ENCODE data around the gene DRAP1.

Gene DRAP1

DNA sequence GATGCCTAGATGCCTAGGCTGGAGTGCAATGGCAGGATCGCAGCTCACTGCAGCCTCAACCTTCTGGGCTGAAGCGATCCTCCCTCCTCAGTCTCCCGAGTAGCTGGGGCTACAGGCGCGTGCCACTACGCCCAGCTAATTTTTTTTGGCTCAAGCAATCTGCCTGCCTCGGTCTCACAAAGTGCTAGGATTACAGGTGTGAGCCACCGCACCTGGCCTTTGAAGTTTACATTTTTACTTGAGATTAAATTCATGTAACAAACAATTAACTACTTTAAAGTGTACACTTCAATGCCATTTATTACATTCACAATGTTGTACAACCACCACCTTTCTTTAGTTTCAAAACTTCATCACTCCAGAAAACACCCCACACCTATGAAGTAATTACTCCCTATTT, 15.5 kb upstream of the DRAP1 start:
- no peak for DNase-seq (ENCODE audit: low read depth)

- no peak for DNase-seq (ENCODE audit: low read depth)
These were observed 12.6 kb upstream of the DRAP1 start for GRCh38 chr11:65906602-65907001.

- DNase-seq (ENCODE audit: low read depth): no peak
These were observed 11.3 kb upstream of the DRAP1 start for GRCh38 chr11:65907878-65908277.

DNA sequence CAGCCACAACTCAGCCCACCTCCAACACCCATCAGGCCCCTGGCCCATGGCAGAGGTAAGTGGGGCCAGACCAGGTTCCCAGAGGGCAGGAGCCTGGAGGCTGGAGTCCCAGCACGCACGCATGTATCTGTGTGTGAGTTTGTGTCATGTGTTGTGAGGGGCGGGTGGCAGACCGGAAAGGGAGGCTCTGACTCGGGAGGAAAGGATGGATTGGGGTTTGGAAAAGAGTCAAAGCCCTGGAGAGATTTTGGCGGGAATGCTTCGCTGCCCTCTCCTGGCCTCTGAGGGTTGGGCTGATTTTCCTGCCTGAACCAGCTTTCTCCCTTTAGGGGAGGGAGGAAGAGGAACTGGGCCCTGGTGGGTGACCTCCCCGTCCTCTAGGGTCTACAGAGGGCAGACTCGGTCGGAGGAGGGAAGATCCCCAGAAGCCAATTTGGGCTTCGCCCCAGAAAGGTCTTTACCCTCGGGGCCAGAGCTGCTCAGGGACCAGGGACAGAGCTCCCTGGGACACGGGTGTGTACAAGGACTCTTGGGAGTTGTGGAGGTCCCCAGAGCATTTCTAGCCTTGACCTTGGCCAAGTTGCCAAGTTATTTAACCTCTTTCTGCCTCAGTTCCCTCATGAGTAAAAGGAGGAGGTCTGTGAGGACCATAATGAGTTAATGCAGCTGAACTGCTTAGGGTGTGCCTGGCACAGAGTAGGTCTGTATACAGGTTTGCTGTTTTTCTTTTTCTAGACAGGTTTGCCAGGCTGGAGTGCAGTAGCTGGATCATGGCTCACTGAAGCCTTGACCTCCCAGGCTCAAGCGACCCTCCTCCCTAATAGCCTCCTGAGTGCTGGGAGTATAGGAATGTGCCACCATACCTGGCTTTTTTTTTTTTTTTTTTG, 7.3 kb upstream of the DRAP1 start:
- no peak for DNase-seq (ENCODE audit: low read depth)

DNA sequence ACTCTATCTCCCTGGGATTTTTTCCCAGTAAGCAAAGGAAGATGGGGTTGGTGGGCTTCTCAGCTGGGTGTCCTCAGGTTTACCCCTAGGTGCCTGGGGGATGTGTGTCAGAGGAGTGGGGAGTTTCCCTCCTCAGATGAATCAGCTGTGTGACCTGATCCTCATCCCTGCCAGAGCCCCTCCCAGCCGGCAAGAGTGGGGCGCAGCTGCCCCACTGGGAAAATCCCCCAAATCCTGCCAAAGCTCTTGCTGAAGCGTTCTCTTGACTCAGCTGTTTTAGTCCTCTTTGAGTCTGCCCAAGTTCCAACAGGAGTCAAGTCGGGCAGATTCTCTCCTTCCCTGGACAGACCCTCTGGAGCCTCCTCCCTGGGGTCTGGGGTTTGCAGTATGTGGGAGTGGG, 6.4 kb upstream of the DRAP1 start:
- no peak for DNase-seq (ENCODE audit: low read depth)

- DNase-seq (ENCODE audit: low read depth): no peak
These were observed 4.0 kb upstream of the DRAP1 start for GRCh38 chr11:65915101-65915820.

DNA sequence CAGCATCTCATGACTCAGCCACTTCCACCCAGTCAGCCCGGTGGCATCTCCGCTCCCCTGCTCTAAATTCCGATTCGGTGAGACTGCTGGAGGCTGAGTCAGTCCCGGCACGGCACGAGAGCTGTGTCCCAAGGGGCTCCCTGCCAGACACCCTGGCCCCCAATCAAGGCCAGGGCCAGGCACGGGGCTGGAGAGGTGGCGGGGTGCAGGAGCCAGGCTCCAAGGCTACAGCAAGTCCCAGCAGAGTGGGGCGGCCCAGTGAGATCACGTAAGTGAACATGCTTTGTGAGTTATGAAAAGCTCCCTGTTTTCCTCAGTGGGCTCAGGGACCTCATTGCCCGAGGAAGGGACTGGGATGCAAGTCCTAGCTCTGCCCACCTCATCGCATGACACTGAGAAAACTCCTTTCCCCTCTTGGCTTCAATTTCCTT, 3.4 kb upstream of the DRAP1 start:
- DNase-seq (ENCODE audit: low read depth): no peak

DNA sequence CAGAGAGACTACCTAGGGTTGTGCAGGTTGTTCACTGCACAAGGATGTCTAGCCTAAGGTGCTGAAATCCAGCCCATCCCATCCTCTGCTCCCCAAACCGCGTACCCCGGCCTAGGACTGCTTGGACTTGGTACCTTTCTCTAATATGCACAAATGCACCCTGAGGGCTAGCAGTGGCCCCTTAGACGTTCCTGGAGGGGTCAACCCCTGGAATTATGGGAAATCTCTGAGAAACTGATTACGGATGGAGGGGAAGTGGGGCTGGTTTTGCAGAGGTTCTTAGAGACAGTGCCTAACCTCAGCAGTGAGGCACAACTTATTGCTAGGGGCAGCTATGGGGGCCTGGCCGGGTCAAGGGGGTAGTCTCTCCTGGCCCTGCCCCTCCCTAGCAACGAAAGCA, 2.8 kb upstream of the DRAP1 start:
- DNase-seq (ENCODE audit: low read depth): no peak

DNA sequence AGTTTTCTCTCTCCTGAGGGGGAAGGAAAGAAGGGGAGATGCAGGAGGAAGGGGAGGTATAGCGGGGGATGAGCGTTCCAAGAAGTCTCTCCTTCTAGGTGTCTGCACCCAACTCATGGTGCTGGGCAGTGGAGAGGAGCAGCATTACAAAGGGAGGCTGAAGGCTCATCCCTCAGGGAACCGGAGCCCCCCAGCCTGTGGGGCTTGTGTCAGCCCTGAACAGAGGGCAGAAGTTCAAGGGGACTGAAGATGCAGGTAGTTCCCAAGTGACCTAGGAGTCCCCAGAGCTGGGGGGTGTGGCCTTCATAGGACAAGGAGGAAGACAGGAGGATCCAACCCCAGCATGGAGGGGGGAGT, 2.2 kb upstream of the DRAP1 start:
- DNase-seq (ENCODE audit: low read depth): no peak

GRCh38 chr11:65917434-65918210, 1.6 kb upstream of the DRAP1 start:
- DNase-seq (ENCODE audit: low read depth): no peak

DNA sequence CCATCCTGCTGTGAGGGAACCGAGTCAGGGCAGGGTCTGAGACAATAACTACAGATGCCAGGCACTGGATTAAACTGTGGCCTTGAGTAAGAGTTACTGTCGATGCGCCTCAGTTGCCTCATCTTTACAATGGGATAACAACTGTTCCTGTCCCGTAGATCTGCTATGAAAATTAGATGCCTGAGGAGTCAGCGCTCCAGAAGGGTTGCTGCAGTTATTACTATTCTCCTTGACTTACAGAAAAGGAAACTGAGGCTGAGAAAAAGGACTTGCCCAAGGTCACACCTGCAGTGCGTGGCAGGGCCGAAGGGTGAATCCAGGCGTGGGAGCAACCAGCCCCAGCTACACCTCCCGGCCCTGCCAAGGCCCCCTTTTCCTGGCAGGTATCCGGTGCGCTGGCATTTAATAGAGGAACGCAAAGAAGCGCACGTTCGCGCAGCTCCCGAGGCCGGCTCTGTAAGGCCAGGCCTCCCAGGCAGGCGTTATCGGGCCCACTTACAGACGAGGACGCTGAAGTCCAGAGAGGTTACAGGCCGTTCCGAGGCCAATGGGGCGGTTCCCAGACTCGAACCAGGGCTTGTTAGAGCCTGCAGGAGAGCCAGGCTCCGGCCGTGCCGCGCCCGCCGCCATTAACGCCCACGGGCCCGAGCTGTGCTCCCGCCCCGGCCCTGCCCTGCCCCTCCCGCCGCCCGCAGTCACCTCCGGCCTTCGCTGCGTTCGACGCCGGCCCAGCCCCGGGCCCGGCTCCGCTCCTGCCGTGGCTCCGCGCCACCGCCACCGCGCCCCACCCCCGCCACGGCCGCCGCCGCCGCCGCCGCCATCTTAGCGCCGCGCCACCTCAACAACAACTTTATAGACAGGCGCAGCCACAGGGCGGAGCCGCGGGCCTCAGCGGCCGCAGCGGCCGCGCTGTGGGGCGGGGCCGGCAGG, 750 bp upstream of the DRAP1 start, which contains the start of gene C11orf68:
TSS of gene C11orf68 (minus strand) at position 852 of the 930 bp plus-strand sequence. CDS start at position 821, 31 bp downstream.
- DNase-seq (ENCODE audit: low read depth): no peak

- no peak for DNase-seq (ENCODE audit: low read depth)
These were observed 546 bp downstream of the DRAP1 start for GRCh38 chr11:65919573-65920371.

GRCh38 chr11:65920372-65920802, 1.2 kb downstream of the DRAP1 start:
- DNase-seq (ENCODE audit: low read depth): no peak

GRCh38 chr11:65921033-65921555, 1.9 kb downstream of the DRAP1 start:
- no peak for DNase-seq (ENCODE audit: low read depth)

- no peak for DNase-seq (ENCODE audit: low read depth)
These were observed 2.6 kb downstream of the DRAP1 start for GRCh38 chr11:65921876-65922275.

GRCh38 chr11:65922565-65922964, 3.3 kb downstream of the DRAP1 start:
- DNase-seq (ENCODE audit: low read depth): no peak

GRCh38 chr11:65925397-65925796, 6.2 kb downstream of the DRAP1 start:
- DNase-seq (ENCODE audit: low read depth): no peak

GRCh38 chr11:65927904-65928397, 8.7 kb downstream of the DRAP1 start:
- DNase-seq (ENCODE audit: low read depth): peak; percentile 68

GRCh38 chr11:65928667-65929066, 9.4 kb downstream of the DRAP1 start:
- no peak for DNase-seq (ENCODE audit: low read depth)

Measured in activated T-cell treated with anti-CD3 and anti-CD28 coated beads for 24 hours (primary cell).